ENCODE results near the gene S100A5. TPM values are rescaled to one million over a fixed set of nuclear protein-coding genes. Genes with fewer than 3 reads are reported as not detected.

S100A5 gene
- total and polyA plus RNA-seq, 2 experiments from 2014 or later = 0.41 TPM; not detected in 1

DNA sequence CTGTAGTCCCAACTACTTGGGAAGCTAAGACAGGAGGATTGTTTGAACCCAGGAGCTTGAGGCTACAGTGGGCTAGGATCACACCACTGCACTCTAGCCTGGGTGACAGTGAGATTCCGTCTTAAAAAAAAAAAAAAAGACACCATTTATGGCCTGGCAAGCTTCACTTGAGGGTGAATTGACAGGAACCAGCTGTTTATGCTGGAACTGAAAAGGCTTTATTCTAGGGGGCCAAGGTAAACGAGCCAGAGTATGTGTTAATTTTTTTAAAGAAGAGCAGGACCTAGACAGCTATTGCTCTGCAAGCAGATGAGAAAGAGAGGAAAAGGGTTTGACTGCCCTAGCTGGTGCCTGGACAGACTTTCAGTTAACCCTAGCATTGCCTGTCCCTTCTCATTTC is 42.0 kb downstream of the S100A5 start:
- Histone ChIP-seq H3K27ac (no peak overlapping the region), H3K9me3 (ENCODE audit: low read depth) (no peaks in the 10 kb centered on the region), H3K9me2 (ENCODE audit: insufficient read depth) (no peaks in the 10 kb centered on the region), H3K4me2 (ENCODE audit: unreplicated experiment) (no peak overlapping the region), H2AFZ (no peak overlapping the region), H3K79me2 (ENCODE audit: insufficient read depth) (no peaks in the 10 kb centered on the region), H3K9ac (no peak overlapping the region), H4K20me1 (ENCODE audit: insufficient read depth) (no peaks in the 10 kb centered on the region), H3K4me3 (no peak overlapping the region), H3K27me3 (replicated peaks; ENCODE audit: insufficient read depth) (no peaks in the 10 kb centered on the region; the same call in 1 of the 2 replicates), H3K36me3 (ENCODE audit: low read depth) (no peaks in the 10 kb centered on the region), H3F3A (ENCODE audit: insufficient read depth) (no peaks in the 10 kb centered on the region), H3K4me1 (ENCODE audit: insufficient read depth) (no peaks in the 10 kb centered on the region)
- no peak for DNase-seq
- in situ Hi-C loops (cut with MboI) = no loop called here
- WGBS, 2 experiments (ENCODE audit: low coverage in 1 of 2, low lambda C conversion rate in 2 of 2, missing lambda C conversion rate in 2 of 2) = 3 to 10% methylated on average over 2 of the region's 2 CpGs
- TF ChIP-seq EZH2phosphoT487 (IDR thresholded peaks at IDR 0.05; ENCODE audit: insufficient read depth, low read depth) = no peak

DNA sequence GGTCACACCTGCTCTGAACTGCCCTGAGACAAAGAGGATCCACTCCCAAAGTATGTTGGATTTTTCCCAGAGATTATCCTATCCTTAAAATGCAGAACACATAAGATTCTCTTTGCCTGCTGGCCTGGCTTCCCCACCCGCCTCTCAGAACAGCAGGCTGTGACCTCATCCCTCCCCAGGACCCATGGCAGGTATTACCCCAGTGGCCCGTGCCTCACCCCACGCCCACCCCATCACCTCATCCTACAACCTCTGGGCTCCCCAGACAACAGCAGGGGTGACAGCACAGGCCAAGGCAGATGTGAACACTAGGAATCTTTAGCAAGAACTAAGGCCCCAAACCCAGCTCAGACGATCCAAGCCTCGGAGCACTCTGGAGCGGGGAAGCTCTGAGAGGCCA is 45.2 kb downstream of the S100A5 start:
- in situ Hi-C loops (cut with MboI) = no loop called here
- no peak for TF ChIP-seq EZH2phosphoT487 (IDR thresholded peaks at IDR 0.05; ENCODE audit: insufficient read depth, low read depth)
- no peak for TF ChIP-seq EZH2 (IDR thresholded peaks at IDR 0.05; ENCODE audit: insufficient read depth, poor library complexity, severe bottlenecking)
- Histone ChIP-seq H3K27me3 (replicated peaks; ENCODE audit: insufficient read depth) (no peaks in the 10 kb centered on the region; the same call in 1 of the 2 replicates), H3K79me2 (ENCODE audit: insufficient read depth) (no peaks in the 10 kb centered on the region), H3K9me2 (ENCODE audit: insufficient read depth) (no peaks in the 10 kb centered on the region), H3K27ac (no peak overlapping the region), H3K9me3 (ENCODE audit: low read depth) (no peaks in the 10 kb centered on the region), H3K4me1 (ENCODE audit: insufficient read depth) (peaks cover 9% of the 10 kb centered on the region), H3K4me2 (ENCODE audit: unreplicated experiment) (no peak overlapping the region), H3K36me3 (ENCODE audit: low read depth) (no peaks in the 10 kb centered on the region), H4K20me1 (ENCODE audit: insufficient read depth) (no peaks in the 10 kb centered on the region), H3F3A (ENCODE audit: insufficient read depth) (peaks cover 9% of the 10 kb centered on the region), H3K9ac (no peak overlapping the region), H3K4me3 (no peak overlapping the region), H2AFZ (no peak overlapping the region)
- DNase-seq = no peak
- WGBS, 2 experiments (ENCODE audit: low coverage in 1 of 2, low lambda C conversion rate in 2 of 2, missing lambda C conversion rate in 2 of 2) = 41 to 46% methylated on average over 5 to 6 of the region's 6 CpGs

DNA sequence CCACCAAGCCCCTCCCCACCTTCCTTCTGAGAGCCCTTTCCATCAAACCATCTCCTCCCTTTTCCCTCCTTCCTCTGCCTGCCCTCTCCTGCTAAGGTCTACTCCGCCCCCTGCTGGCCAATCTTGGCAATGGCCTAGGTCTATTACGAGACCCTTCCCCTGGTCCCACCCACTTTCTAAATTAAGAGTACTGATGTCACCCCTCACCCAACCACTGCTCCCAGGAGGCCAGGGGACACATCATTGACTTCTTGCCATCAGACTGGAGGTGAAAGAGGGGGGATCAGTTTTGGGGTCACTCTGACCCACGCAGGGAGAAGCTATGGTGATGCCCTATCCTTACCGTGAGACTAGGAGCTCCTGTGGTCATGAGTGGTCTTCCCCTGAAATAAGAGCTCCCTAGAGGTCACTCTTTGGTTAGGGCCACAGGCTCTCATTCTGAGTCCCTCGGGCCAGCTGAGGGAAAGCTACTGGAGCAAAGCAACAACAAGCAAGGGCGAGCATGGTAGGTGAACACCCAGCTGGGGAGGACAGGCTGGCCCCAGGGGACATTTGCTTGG is 45.7 kb downstream of the S100A5 start:
- H3K9me2 ChIP-seq (ENCODE audit: insufficient read depth) = no peaks in the 10 kb centered on the region
- no peak for TF ChIP-seq EZH2phosphoT487 (IDR thresholded peaks at IDR 0.05; ENCODE audit: insufficient read depth, low read depth)
- 46 to 51% methylated on average over 6 of the region's 6 CpGs for WGBS, 2 experiments (ENCODE audit: low coverage in 1 of 2, low lambda C conversion rate in 2 of 2, missing lambda C conversion rate in 2 of 2)
- no peaks in the 10 kb centered on the region for H3K79me2 ChIP-seq (ENCODE audit: insufficient read depth)
- H3K4me2 ChIP-seq (ENCODE audit: unreplicated experiment) = no peak overlapping the region
- H3K27ac ChIP-seq = no peak overlapping the region
- no peak overlapping the region for H3K4me3 ChIP-seq
- no peak overlapping the region for H3K9ac ChIP-seq
- H2AFZ ChIP-seq = no peak overlapping the region
- DNase-seq = peak; percentile 70
- no peaks in the 10 kb centered on the region for H3K36me3 ChIP-seq (ENCODE audit: low read depth)
- no peaks in the 10 kb centered on the region; the same call in 1 of the 2 replicates for H3K27me3 ChIP-seq (replicated peaks; ENCODE audit: insufficient read depth)
- no peaks in the 10 kb centered on the region for H4K20me1 ChIP-seq (ENCODE audit: insufficient read depth)
- no peaks in the 10 kb centered on the region for H3K9me3 ChIP-seq (ENCODE audit: low read depth)
- in situ Hi-C loops (cut with MboI) = no loop called here
- H3K4me1 ChIP-seq (ENCODE audit: insufficient read depth) = peaks cover 12% of the 10 kb centered on the region
- H3F3A ChIP-seq (ENCODE audit: insufficient read depth) = peaks cover 12% of the 10 kb centered on the region

DNA sequence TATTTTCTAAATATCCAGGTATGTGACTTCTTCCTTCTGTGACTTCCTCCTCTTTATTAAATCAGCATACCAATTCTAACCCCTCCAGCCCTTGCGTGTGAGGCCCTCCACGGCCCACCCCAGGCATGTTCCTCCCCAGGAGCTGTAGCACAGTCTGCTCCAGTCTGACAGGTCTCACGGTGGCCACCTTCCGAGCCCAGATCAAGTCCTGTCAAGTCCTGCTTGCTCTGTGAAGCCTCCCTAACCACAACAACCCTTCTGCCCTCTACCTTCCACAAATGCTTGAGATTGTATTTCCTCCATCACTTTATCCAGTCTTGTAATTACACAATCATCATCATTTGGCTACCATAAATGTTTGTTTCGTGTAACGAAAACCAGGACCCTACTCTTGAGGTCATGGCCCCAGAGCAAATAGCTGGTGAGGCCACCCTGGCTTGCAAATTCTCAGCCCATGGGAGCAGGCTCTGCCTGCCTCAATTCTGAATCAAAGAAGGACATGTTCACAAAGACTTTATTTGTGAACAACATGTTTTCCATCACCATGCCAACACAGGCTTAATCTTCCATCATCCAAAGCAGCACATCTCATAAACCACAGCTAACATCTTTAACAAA is 47.3 kb downstream of the S100A5 start:
- H3K36me3 ChIP-seq (ENCODE audit: low read depth) = no peaks in the 10 kb centered on the region
- no peaks in the 10 kb centered on the region for H4K20me1 ChIP-seq (ENCODE audit: insufficient read depth)
- H3K79me2 ChIP-seq (ENCODE audit: insufficient read depth) = no peaks in the 10 kb centered on the region
- in situ Hi-C loops (cut with MboI) = no loop called here
- no peaks in the 10 kb centered on the region for H3K9me3 ChIP-seq (ENCODE audit: low read depth)
- no peak overlapping the region for H3K27ac ChIP-seq
- no peak for TF ChIP-seq EZH2phosphoT487 (IDR thresholded peaks at IDR 0.05; ENCODE audit: insufficient read depth, low read depth)
- TF ChIP-seq EZH2 (IDR thresholded peaks at IDR 0.05; ENCODE audit: insufficient read depth, poor library complexity, severe bottlenecking) = no peak
- H3K4me1 ChIP-seq (ENCODE audit: insufficient read depth) = peaks cover 16% of the 10 kb centered on the region
- peaks cover 24% of the 10 kb centered on the region for H3F3A ChIP-seq (ENCODE audit: insufficient read depth)
- H3K9ac ChIP-seq = no peak overlapping the region
- H3K27me3 ChIP-seq (replicated peaks; ENCODE audit: insufficient read depth) = no peaks in the 10 kb centered on the region; the same call in 1 of the 2 replicates
- H3K4me3 ChIP-seq = no peak overlapping the region
- 79 to 80% methylated on average over 6 of the region's 6 CpGs for WGBS, 2 experiments (ENCODE audit: low coverage in 1 of 2, low lambda C conversion rate in 2 of 2, missing lambda C conversion rate in 2 of 2)
- H2AFZ ChIP-seq = no peak overlapping the region
- H3K9me2 ChIP-seq (ENCODE audit: insufficient read depth) = no peaks in the 10 kb centered on the region
- no peak for DNase-seq
- H3K4me2 ChIP-seq (ENCODE audit: unreplicated experiment) = no peak overlapping the region

All from GM23248 (cell line).